Transverse colon (tissue), 4 donors: ENCODE data around the gene ASH1L.

Experiments
- POLR2A ChIP-seq: fragments of 450-650 bp; IDR thresholded peaks from one replicate; pipeline ENCODE4 v1.6.1; 2016; ENCODE audit warnings: antibody characterized with exemption, mild to moderate bottlenecking, moderate library complexity
- POLR2AphosphoS5 ChIP-seq, 3 donors: sonication (generic); formaldehyde crosslinking; IDR thresholded peaks; one replicate each; pipeline ENCODE4 v1.6.1; 2016; ENCODE audit warnings: antibody characterized with exemption in 3 of 3
- TF ChIP-seq, protein P1 (sequence below), 5 experiments: fragments of 200-600 bp in 3 of 5; fragments of 450-650 bp in 2 of 5; sonication (generic) in 3 of 5; IDR thresholded peaks; 1 replicate in 2 of 5; 2 replicates in 3 of 5; pipeline ENCODE4 v1.5.1; 2016 to 2017; ENCODE audit warnings: antibody characterized with exemption in 5 of 5, inconsistent platforms in 3 of 5, mild to moderate bottlenecking in 2 of 5, moderate library complexity in 1 of 5

DNA sequence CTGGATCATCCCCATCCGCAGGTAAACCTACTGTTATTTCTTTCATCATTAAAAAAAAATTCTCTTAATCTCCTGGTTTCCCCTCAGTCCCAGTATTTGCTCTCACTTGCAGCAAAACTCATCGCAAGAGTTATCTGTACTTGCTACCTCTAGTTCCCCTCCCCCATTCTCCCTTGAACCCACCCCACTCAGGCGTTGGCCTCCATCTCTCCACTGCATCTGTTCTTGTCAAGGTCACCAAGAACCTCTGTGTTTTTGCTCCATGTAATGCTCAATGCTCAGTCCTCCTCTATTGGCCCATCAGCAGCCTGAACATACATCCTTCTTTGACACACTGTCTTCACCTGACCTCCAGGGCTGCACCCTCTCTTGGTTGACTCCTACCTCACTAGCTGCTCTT lies 265.9 kb downstream of the ASH1L start:
- no peak for TF ChIP-seq POLR2AphosphoS5 (IDR thresholded peaks at IDR 0.05)
- TF ChIP-seq, protein P1, sequence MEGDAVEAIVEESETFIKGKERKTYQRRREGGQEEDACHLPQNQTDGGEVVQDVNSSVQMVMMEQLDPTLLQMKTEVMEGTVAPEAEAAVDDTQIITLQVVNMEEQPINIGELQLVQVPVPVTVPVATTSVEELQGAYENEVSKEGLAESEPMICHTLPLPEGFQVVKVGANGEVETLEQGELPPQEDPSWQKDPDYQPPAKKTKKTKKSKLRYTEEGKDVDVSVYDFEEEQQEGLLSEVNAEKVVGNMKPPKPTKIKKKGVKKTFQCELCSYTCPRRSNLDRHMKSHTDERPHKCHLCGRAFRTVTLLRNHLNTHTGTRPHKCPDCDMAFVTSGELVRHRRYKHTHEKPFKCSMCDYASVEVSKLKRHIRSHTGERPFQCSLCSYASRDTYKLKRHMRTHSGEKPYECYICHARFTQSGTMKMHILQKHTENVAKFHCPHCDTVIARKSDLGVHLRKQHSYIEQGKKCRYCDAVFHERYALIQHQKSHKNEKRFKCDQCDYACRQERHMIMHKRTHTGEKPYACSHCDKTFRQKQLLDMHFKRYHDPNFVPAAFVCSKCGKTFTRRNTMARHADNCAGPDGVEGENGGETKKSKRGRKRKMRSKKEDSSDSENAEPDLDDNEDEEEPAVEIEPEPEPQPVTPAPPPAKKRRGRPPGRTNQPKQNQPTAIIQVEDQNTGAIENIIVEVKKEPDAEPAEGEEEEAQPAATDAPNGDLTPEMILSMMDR (IDR thresholded peaks at IDR 0.05) = no peak
- no peak for TF ChIP-seq POLR2A
